DMS79 treated with DMSO at 0.1 percent for 48 hours (cell line): ENCODE data around the gene SLC38A11.

Experiments used
- DNase-seq: peaks from one replicate; lab custom pipeline; 2025; lab: John Stamatoyannopoulos, UW

SLC38A11 gene

GRCh38 chr2:164915566-164915965, 39.8 kb downstream of the SLC38A11 start:
- no peak for DNase-seq

GRCh38 chr2:164913640-164914350, 41.5 kb downstream of the SLC38A11 start:
- DNase-seq = no peak

- no peak for DNase-seq
Measured at GRCh38 chr2:164913011-164913410, 42.3 kb downstream of the SLC38A11 start.

DNA sequence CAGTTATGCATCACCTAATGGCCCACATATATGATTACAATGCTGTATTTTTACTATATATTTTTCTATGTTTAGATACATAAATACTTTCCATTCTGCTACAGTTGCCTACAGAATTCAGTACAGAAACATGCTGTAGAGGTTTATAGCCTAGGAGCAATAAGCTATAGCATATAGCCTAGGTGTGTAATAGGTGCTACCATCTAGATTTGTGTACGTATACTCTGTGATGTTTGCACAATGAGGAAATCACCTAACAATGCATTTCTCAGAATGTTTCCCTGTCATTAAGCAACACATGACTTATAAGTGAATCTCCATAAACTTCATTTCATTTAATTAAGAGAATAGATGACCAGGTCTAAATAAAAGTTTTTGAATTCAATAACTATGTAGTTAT, 43.5 kb downstream of the SLC38A11 start:
- no peak for DNase-seq

- no peak for DNase-seq
Measured at GRCh38 chr2:164910101-164910899, 45.0 kb downstream of the SLC38A11 start.

GRCh38 chr2:164906947-164907346, 48.4 kb downstream of the SLC38A11 start:
- no peak for DNase-seq

- DNase-seq = no peak
Measured at GRCh38 chr2:164905307-164905706, 50.0 kb downstream of the SLC38A11 start.

GRCh38 chr2:164903951-164904350, 51.4 kb downstream of the SLC38A11 start:
- no peak for DNase-seq

DNA sequence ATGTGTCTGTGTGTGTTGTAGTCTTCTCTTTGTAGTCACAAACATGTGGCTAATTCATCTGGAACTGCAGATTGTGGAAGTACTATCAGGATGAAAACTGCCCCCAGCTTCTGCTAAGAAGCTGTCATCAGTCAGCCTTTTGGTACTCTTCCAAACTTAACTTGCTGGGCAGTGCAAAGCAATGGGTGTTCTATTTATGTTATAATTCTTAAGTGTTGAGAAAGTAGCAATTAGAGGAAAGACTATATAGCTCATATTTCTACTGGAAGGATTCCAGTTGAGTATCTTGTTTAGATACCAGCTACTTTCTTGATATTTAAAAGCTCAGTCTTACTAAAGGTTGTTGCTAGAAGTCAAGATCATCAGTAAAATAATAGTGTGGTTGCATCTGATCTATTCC, 52.1 kb downstream of the SLC38A11 start:
- DNase-seq = no peak

DNA sequence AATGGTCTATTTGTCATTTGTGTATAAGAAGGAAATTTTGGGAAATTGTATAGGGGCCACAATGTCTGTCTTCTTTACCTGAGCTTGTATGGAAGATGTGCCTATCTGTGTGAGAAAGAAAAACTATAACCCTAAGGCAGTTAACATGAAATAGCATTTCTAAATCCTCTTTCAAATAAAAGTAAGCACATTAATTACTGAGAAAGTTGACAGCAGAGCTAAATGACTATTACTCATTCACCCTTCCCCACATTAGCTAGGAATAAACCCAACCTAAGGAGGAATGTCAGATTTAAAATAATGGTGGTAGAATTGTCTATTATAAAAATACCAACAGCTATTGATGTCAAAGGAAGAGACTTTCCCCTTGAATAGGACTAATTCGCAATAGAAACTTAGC, 56.2 kb downstream of the SLC38A11 start:
- no peak for DNase-seq

DNA sequence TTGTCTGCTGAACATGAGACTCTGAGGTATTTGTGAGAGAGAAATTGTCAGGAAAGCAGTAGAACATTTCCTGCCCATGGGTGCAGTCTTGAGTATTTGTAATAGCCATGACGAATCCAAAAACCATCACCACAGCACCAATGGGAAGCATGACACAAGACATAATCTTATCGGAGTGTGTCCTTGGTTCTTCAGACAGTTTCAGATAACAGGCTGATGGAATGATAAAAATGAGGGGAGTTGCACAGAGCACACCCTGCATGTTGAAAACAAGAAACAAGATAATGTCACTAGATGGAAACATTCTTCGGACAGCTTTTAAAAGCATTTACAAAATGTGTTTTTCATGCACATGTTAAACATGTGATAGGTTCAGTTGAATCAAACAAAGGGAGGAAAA, 56.9 kb downstream of the SLC38A11 start:
- DNase-seq = no peak

- DNase-seq = no peak
Measured at GRCh38 chr2:164897469-164898260, 57.7 kb downstream of the SLC38A11 start.

DNA sequence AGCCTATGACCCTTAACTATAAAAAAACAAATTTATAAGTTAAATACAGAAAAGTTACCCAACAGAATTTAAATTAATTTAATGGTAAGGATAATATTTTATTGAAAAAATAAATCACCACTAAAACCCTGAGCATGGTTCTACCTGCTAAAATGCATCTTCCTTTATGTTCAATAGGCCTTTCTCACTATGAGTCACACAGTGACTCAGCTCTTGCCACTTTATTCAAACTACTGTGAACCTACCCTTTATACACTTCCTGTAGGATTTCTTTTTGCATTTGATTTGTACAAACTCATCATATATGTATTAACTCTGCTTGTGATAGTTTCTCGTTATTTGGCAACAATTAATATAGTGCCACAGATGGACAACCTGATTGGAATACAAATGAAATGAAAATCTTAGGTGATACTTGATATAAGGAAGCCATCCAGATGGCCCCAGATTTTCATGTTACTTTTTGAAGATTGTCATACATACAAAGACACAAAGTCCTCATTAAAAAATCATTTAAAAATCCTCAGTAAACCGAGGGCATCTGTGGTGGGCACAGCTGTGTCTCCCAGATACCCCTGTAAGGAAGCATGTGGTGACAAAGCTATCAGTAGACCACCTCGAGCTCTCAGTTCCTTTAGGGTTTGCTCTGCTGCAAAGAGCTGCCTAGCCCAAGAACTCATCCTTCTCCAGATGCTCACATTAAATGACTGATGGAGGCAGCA, 58.5 kb downstream of the SLC38A11 start:
- DNase-seq = no peak

- DNase-seq = no peak
Measured at GRCh38 chr2:164896226-164896625, 59.1 kb downstream of the SLC38A11 start.

DNA sequence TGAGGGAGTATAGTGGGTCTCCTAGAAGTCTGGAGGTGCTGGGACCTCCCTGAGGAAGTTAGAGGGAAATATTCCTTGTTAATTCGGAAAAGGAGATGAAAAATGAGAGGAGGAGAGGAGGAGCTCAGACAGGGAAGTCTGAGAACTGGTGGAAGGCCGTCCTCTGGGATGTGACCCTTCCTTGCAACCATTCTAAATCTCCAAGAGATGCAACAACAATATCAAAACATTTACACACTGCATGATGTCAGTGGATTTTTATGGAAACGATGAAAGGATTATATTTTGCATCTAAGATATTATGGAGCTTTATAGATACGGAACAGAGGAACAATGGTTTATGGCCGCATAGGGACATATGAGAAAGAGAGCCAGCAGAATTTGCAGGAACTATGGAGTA, 63.9 kb downstream of the SLC38A11 start:
- no peak for DNase-seq

DNA sequence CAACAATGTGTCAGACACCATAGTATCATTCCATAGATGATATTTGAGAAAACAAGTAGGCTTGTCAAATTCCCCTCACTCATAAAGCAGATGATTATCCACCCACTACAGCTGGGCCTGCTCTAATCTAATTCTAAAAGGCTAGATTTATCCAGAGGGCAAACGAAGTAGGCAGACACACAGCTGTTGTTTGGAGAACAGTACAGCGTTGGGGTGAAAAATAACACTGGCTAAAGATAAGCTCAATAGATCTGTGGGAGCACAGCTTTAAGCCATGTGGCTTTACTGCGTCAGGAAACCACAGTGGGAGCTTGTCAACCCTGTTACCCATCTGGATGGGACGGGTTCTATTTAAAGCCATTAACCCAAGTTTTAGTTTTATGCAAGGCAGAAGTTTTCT, 64.8 kb downstream of the SLC38A11 start:
- DNase-seq = no peak

DNA sequence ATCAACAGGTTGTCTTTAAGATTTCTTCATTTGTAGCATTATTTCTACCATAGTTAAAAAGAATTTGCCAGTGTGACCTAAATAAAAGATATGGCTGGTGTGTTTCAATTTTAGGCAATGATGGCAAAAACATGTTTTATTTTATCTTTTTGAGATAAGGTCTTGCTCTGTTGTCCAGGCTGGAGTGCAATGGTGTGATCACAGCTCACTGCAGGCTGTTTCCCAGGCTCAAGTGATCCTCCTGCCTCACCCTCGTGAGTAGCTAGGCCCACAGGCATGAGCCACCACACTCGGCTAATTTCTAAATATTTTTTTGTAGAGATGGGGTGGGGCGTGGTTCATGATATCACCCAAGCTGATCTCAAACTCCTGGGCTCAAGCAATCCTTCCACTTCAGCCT, 66.7 kb downstream of the SLC38A11 start:
- no peak for DNase-seq

DNA sequence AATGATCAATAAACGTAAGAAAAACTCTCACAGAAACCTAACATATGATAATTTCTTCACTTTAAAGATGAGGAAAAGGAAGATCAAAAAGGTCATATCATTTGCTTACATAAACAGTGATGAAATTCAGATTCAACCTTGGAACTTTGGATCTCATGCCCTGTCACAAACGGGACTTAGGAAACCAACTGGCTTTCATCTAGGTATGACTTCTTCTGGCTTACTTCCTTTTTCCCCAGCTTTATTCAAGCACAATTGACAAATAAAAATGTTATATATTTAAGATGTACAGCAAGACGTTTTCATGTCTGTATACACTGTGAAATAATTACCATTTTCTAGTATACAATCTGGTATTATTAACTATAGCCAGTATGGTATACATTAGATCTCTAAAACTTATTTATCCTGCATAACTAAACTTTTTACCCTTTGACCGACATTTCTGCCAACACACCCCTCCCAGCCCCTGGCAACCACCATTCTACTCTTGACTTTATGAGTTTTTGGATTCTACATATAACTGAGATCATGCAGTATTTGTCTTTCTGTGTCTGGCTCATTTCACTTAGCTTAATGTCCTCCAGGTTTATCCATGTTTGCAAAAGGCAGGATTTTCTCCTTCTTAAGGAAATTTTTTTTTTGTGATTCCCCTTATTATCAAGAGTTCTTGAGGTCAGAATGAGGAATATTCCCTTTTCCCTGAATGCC, 67.7 kb downstream of the SLC38A11 start:
- DNase-seq = no peak

DNA sequence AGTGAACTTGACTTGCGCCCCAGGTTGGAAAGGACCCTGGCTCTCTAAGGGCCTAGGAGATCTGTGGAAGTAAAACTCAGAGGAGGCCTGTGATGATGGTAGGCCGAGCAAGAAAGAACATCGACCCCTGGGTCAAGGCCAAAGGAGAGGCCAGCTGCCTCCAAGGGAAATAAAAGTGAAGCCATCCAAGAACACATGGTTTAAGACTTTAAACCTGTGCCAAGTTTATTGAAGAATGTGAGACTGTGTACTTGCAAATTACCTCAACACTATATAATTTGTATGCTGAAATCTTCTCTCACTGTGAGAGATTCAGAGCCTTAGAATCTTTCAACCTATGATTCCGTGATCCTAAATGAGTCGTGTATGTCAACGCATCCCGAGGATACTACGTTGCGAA, 73.0 kb downstream of the SLC38A11 start:
- DNase-seq = no peak

DNA sequence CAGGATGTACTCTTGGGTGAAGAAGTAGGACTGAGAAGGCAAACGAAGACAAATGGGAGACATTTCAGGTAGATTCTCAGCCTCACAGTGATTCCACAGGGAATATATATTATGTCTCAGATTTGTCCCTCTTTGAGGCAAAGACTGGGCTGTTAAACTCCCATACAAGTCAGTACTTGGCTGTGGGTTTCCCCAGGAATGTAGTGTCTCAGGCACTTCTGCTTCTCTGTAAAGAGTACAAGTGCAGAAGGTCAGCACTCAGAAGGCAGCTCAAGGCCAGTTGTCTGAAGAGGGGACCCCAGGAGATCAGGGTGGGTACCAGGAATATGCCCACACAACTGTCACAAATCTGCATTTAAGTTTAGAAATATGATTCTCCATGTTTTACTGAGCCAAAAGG, 73.8 kb downstream of the SLC38A11 start:
- no peak for DNase-seq

DNA sequence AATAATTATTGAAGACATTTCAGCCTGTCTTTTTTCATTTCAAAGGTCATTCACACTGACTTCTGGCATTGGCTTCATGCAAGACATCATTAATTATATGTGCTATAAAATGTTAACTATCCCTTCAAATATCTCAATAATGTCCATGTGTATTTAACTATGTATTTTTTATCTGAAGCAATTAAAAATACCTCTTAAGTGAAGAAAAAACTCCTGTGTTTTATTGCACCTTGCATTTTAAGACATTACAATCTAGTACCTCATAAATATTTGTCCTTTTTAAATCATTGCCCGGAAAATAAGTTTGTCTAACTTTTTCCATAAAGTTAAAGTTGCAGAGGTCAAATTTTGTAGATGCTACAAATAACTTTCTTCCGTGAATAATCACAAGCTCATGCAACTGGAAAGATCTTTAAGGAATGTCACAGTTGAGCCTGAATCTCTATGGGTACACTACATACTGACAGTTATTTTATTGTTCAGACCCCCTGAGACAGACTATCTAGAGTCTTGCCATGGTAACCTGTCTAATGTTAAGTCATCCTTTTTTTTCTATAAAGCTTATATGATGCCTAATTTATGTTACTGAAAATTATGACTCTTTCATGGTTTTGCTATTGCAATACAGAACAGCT, 75.3 kb downstream of the SLC38A11 start:
- DNase-seq = no peak
